Measurements from ENCODE around the gene TSHR. TPM values are rescaled to one million over a fixed set of nuclear protein-coding genes. Genes with fewer than 3 reads are reported as not detected.

Gene TSHR
- total and polyA plus RNA-seq, 2 experiments from 2014 or later = 0.59 to 0.78 TPM

DNA sequence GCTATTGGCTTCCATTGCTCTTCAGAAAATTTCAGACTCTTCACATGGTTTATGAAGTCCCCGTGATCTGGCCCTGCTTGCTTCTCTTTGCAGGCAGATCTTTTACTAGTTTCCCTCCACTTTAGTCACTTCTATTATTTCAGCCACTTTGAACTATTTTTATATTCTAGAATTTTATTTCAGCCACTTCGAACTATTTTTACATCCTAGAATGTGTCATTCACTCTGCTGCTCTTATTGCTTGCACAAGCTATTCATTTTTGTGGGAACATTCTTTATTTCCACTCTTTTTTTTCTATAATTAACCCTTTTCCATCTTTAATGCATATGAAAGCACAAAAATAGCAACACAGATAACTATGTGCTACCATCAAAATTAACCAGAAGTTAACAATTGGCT lies 24.5 kb downstream of the TSHR start:
- H3K27me3 Mint-ChIP-seq (ENCODE audit: insufficient read depth, low read depth, poor library complexity) = peaks cover 10% of the 10 kb centered on the region
- TF ChIP-seq EZH2 (IDR thresholded peaks at IDR 0.05; ENCODE audit: low read depth, unreplicated experiment) (no peak), EZH2phosphoT487 (IDR thresholded peaks at IDR 0.05; ENCODE audit: unreplicated experiment) (no peak), ZNF331 (CRISPR knock-in tag; IDR thresholded peaks at IDR 0.05; ENCODE audit: low read depth) (no peak), JUNB (IDR thresholded peaks at IDR 0.05; ENCODE audit: unreplicated experiment) (no peak), POLR2AphosphoS5 (IDR thresholded peaks at IDR 0.05; ENCODE audit: low read depth) (no peak), STAT1 (IDR thresholded peaks at IDR 0.05; ENCODE audit: unreplicated experiment) (no peak), CREB1 (CRISPR knock-in tag; IDR thresholded peaks at IDR 0.05; ENCODE audit: low read depth) (no peak), NANOG (IDR thresholded peaks at IDR 0.05; ENCODE audit: borderline replicate concordance) (no peak)
- TF ChIP-seq, protein P1, sequence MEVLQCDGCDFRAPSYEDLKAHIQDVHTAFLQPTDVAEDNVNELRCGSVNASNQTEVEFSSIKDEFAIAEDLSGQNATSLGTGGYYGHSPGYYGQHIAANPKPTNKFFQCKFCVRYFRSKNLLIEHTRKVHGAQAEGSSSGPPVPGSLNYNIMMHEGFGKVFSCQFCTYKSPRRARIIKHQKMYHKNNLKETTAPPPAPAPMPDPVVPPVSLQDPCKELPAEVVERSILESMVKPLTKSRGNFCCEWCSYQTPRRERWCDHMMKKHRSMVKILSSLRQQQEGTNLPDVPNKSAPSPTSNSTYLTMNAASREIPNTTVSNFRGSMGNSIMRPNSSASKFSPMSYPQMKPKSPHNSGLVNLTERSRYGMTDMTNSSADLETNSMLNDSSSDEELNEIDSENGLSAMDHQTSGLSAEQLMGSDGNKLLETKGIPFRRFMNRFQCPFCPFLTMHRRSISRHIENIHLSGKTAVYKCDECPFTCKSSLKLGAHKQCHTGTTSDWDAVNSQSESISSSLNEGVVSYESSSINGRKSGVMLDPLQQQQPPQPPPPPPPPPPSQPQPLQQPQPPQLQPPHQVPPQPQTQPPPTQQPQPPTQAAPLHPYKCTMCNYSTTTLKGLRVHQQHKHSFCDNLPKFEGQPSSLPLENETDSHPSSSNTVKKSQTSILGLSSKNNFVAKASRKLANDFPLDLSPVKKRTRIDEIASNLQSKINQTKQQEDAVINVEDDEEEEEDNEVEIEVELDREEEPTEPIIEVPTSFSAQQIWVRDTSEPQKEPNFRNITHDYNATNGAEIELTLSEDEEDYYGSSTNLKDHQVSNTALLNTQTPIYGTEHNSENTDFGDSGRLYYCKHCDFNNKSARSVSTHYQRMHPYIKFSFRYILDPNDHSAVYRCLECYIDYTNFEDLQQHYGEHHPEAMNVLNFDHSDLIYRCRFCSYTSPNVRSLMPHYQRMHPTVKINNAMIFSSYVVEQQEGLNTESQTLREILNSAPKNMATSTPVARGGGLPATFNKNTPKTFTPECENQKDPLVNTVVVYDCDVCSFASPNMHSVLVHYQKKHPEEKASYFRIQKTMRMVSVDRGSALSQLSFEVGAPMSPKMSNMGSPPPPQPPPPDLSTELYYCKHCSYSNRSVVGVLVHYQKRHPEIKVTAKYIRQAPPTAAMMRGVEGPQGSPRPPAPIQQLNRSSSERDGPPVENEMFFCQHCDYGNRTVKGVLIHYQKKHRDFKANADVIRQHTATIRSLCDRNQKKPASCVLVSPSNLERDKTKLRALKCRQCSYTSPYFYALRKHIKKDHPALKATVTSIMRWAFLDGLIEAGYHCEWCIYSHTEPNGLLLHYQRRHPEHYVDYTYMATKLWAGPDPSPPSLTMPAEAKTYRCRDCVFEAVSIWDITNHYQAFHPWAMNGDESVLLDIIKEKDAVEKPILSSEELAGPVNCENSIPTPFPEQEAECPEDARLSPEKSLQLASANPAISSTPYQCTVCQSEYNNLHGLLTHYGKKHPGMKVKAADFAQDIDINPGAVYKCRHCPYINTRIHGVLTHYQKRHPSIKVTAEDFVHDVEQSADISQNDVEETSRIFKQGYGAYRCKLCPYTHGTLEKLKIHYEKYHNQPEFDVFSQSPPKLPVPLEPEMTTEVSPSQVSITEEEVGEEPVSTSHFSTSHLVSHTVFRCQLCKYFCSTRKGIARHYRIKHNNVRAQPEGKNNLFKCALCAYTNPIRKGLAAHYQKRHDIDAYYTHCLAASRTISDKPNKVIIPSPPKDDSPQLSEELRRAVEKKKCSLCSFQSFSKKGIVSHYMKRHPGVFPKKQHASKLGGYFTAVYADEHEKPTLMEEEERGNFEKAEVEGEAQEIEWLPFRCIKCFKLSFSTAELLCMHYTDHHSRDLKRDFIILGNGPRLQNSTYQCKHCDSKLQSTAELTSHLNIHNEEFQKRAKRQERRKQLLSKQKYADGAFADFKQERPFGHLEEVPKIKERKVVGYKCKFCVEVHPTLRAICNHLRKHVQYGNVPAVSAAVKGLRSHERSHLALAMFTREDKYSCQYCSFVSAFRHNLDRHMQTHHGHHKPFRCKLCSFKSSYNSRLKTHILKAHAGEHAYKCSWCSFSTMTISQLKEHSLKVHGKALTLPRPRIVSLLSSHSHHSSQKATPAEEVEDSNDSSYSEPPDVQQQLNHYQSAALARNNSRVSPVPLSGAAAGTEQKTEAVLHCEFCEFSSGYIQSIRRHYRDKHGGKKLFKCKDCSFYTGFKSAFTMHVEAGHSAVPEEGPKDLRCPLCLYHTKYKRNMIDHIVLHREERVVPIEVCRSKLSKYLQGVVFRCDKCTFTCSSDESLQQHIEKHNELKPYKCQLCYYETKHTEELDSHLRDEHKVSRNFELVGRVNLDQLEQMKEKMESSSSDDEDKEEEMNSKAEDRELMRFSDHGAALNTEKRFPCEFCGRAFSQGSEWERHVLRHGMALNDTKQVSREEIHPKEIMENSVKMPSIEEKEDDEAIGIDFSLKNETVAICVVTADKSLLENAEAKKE (CRISPR knock-in tag; IDR thresholded peaks at IDR 0.05) = no peak
- TF ChIP-seq, protein P2, sequence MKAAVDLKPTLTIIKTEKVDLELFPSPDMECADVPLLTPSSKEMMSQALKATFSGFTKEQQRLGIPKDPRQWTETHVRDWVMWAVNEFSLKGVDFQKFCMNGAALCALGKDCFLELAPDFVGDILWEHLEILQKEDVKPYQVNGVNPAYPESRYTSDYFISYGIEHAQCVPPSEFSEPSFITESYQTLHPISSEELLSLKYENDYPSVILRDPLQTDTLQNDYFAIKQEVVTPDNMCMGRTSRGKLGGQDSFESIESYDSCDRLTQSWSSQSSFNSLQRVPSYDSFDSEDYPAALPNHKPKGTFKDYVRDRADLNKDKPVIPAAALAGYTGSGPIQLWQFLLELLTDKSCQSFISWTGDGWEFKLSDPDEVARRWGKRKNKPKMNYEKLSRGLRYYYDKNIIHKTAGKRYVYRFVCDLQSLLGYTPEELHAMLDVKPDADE (IDR thresholded peaks at IDR 0.05) = no peak
- TF ChIP-seq, protein P3, sequence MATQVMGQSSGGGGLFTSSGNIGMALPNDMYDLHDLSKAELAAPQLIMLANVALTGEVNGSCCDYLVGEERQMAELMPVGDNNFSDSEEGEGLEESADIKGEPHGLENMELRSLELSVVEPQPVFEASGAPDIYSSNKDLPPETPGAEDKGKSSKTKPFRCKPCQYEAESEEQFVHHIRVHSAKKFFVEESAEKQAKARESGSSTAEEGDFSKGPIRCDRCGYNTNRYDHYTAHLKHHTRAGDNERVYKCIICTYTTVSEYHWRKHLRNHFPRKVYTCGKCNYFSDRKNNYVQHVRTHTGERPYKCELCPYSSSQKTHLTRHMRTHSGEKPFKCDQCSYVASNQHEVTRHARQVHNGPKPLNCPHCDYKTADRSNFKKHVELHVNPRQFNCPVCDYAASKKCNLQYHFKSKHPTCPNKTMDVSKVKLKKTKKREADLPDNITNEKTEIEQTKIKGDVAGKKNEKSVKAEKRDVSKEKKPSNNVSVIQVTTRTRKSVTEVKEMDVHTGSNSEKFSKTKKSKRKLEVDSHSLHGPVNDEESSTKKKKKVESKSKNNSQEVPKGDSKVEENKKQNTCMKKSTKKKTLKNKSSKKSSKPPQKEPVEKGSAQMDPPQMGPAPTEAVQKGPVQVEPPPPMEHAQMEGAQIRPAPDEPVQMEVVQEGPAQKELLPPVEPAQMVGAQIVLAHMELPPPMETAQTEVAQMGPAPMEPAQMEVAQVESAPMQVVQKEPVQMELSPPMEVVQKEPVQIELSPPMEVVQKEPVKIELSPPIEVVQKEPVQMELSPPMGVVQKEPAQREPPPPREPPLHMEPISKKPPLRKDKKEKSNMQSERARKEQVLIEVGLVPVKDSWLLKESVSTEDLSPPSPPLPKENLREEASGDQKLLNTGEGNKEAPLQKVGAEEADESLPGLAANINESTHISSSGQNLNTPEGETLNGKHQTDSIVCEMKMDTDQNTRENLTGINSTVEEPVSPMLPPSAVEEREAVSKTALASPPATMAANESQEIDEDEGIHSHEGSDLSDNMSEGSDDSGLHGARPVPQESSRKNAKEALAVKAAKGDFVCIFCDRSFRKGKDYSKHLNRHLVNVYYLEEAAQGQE (IDR thresholded peaks at IDR 0.05; ENCODE audit: unreplicated experiment) = no peak
- TF ChIP-seq, protein P4, sequence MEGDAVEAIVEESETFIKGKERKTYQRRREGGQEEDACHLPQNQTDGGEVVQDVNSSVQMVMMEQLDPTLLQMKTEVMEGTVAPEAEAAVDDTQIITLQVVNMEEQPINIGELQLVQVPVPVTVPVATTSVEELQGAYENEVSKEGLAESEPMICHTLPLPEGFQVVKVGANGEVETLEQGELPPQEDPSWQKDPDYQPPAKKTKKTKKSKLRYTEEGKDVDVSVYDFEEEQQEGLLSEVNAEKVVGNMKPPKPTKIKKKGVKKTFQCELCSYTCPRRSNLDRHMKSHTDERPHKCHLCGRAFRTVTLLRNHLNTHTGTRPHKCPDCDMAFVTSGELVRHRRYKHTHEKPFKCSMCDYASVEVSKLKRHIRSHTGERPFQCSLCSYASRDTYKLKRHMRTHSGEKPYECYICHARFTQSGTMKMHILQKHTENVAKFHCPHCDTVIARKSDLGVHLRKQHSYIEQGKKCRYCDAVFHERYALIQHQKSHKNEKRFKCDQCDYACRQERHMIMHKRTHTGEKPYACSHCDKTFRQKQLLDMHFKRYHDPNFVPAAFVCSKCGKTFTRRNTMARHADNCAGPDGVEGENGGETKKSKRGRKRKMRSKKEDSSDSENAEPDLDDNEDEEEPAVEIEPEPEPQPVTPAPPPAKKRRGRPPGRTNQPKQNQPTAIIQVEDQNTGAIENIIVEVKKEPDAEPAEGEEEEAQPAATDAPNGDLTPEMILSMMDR (conservative IDR thresholded peaks at IDR 0.05; ENCODE audit: low read depth in 2 of 2) = no peak
- Histone ChIP-seq H3K79me2 (replicated peaks; ENCODE audit: insufficient read depth) (no peaks in the 10 kb centered on the region), H4K20me1 (replicated peaks; ENCODE audit: insufficient read depth) (no peaks in the 10 kb centered on the region), H3K4me3 (no peak overlapping the region), H3F3A (replicated peaks; ENCODE audit: low read depth) (no peaks in the 10 kb centered on the region), H3K27me3 (ENCODE audit: insufficient read depth) (no peaks in the 10 kb centered on the region), H3K4me2 (no peak overlapping the region), H3K36me3 (ENCODE audit: insufficient read depth) (no peaks in the 10 kb centered on the region), H3K4me1 (ENCODE audit: insufficient read depth) (no peaks in the 10 kb centered on the region), H3K9me2 (ENCODE audit: insufficient read depth) (peaks cover 4% of the 10 kb centered on the region), H3K27ac (ENCODE audit: low read depth) (no peak overlapping the region), H2AFZ (no peak overlapping the region)
- no peak overlapping the region for H3K4me3 Mint-ChIP-seq
- no peaks in the 10 kb centered on the region for H3K36me3 Mint-ChIP-seq (ENCODE audit: low read depth)
- H3K9me3 Mint-ChIP-seq = no peaks in the 10 kb centered on the region
- no peak for DNase-seq (ENCODE audit: low spot score)
- no peak overlapping the region for H3K27ac Mint-ChIP-seq
- H3K4me1 Mint-ChIP-seq = no peaks in the 10 kb centered on the region
- ATAC-seq = no peak
